ENCODE data around the gene STRA6.

The STRA6 gene

DNA sequence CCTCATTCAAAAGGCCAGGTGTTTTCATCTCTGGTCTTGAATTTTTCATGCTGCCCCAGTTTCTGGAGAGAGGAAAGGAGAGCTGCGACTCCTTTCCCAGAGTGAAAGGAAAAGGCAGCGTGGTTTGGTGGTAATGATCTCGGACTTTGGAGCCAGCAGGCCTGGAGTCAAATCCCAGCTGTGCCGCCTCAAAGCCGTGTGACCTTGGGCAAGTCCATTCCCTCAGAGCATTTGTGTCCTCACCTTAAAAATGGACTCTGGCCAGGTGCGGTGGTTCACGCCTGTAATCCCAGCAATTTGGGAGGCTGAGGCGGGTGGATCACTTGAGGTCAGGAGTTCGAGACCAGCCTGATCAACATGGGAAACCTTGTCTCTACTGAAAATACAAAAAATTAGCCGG is 28.9 kb upstream of the STRA6 start:
- no peaks in the 10 kb centered on the region for H4K20me1 ChIP-seq (ENCODE audit: insufficient read depth, low read length)
- ATAC-seq (ENCODE audit: insufficient read depth, low read depth): no peak
- H3K4me3 ChIP-seq (ENCODE audit: low read depth in 1 of 2, low read length in 2 of 2): no peak overlapping the region
- no peaks in the 10 kb centered on the region for H3K9me3 ChIP-seq (ENCODE audit: insufficient read depth, low read length, severe bottlenecking)
- no peaks in the 10 kb centered on the region for H3K4me1 ChIP-seq (ENCODE audit: insufficient read depth, low read length)
- no peak overlapping the region for H3K4me2 ChIP-seq (ENCODE audit: insufficient read depth, low read length)
- H3K36me3 ChIP-seq (ENCODE audit: insufficient read depth, low read length): no peaks in the 10 kb centered on the region
- H2AFZ ChIP-seq (ENCODE audit: low read depth, low read length): no peak overlapping the region
- no peaks in the 10 kb centered on the region for H3K79me2 ChIP-seq (ENCODE audit: insufficient read depth, low read length)
- no peak for DNase-seq
- no peak overlapping the region for H3K9ac ChIP-seq (ENCODE audit: low read depth, low read length)
- peaks cover 11% of the 10 kb centered on the region for H3K27me3 ChIP-seq (ENCODE audit: insufficient read depth, low read length, poor library complexity)
- no peak for TF ChIP-seq EZH2 (IDR thresholded peaks at IDR 0.05; ENCODE audit: borderline replicate concordance, low read depth, low read length, severe bottlenecking)
- TF ChIP-seq, protein P1, sequence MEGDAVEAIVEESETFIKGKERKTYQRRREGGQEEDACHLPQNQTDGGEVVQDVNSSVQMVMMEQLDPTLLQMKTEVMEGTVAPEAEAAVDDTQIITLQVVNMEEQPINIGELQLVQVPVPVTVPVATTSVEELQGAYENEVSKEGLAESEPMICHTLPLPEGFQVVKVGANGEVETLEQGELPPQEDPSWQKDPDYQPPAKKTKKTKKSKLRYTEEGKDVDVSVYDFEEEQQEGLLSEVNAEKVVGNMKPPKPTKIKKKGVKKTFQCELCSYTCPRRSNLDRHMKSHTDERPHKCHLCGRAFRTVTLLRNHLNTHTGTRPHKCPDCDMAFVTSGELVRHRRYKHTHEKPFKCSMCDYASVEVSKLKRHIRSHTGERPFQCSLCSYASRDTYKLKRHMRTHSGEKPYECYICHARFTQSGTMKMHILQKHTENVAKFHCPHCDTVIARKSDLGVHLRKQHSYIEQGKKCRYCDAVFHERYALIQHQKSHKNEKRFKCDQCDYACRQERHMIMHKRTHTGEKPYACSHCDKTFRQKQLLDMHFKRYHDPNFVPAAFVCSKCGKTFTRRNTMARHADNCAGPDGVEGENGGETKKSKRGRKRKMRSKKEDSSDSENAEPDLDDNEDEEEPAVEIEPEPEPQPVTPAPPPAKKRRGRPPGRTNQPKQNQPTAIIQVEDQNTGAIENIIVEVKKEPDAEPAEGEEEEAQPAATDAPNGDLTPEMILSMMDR (IDR thresholded peaks at IDR 0.05; ENCODE audit: borderline replicate concordance, extremely low read depth, low read length, poor library complexity, severe bottlenecking): no peak
- H3K27ac ChIP-seq (ENCODE audit: low read length): no peak overlapping the region

GRCh38 chr15:74229686-74230085 is 27.1 kb upstream of the STRA6 start:
- H3K4me2 ChIP-seq (ENCODE audit: insufficient read depth, low read length): no peak overlapping the region
- H4K20me1 ChIP-seq (ENCODE audit: insufficient read depth, low read length): no peaks in the 10 kb centered on the region
- DNase-seq (no peak), ATAC-seq (ENCODE audit: insufficient read depth, low read depth) (no peak)
- H3K4me1 ChIP-seq (ENCODE audit: insufficient read depth, low read length): no peaks in the 10 kb centered on the region
- H3K9ac ChIP-seq (ENCODE audit: low read depth, low read length): no peak overlapping the region
- no peaks in the 10 kb centered on the region for H3K36me3 ChIP-seq (ENCODE audit: insufficient read depth, low read length)
- no peak for TF ChIP-seq EZH2 (IDR thresholded peaks at IDR 0.05; ENCODE audit: borderline replicate concordance, low read depth, low read length, severe bottlenecking)
- TF ChIP-seq, protein P1 (IDR thresholded peaks at IDR 0.05; ENCODE audit: borderline replicate concordance, extremely low read depth, low read length, poor library complexity, severe bottlenecking): no peak
- H2AFZ ChIP-seq (ENCODE audit: low read depth, low read length): no peak overlapping the region
- no peaks in the 10 kb centered on the region for H3K9me3 ChIP-seq (ENCODE audit: insufficient read depth, low read length, severe bottlenecking)
- no peak overlapping the region for H3K4me3 ChIP-seq (ENCODE audit: low read depth in 1 of 2, low read length in 2 of 2)
- peaks cover 9% of the 10 kb centered on the region for H3K27me3 ChIP-seq (ENCODE audit: insufficient read depth, low read length, poor library complexity)
- H3K79me2 ChIP-seq (ENCODE audit: insufficient read depth, low read length): no peaks in the 10 kb centered on the region
- no peak overlapping the region for H3K27ac ChIP-seq (ENCODE audit: low read length)

- TF ChIP-seq, protein P1 (IDR thresholded peaks at IDR 0.05; ENCODE audit: borderline replicate concordance, extremely low read depth, low read length, poor library complexity, severe bottlenecking): no peak
- no peak for TF ChIP-seq EZH2 (IDR thresholded peaks at IDR 0.05; ENCODE audit: borderline replicate concordance, low read depth, low read length, severe bottlenecking)
- Histone ChIP-seq H3K4me3 (ENCODE audit: low read depth in 1 of 2, low read length in 2 of 2) (no peak overlapping the region), H3K27me3 (ENCODE audit: insufficient read depth, low read length, poor library complexity) (peaks cover 14% of the 10 kb centered on the region), H3K9ac (ENCODE audit: low read depth, low read length) (no peak overlapping the region), H2AFZ (ENCODE audit: low read depth, low read length) (no peak overlapping the region), H3K79me2 (ENCODE audit: insufficient read depth, low read length) (no peaks in the 10 kb centered on the region), H3K36me3 (ENCODE audit: insufficient read depth, low read length) (no peaks in the 10 kb centered on the region), H3K9me3 (ENCODE audit: insufficient read depth, low read length, severe bottlenecking) (no peaks in the 10 kb centered on the region), H3K27ac (ENCODE audit: low read length) (no peak overlapping the region), H4K20me1 (ENCODE audit: insufficient read depth, low read length) (no peaks in the 10 kb centered on the region), H3K4me1 (ENCODE audit: insufficient read depth, low read length) (no peaks in the 10 kb centered on the region), H3K4me2 (ENCODE audit: insufficient read depth, low read length) (no peak overlapping the region)
- DNase-seq (no peak), ATAC-seq (ENCODE audit: insufficient read depth, low read depth) (no peak)
These were observed 26.1 kb upstream of the STRA6 start for GRCh38 chr15:74228723-74229081.

All from DND-41 (cell line).